NCI-H774 (cell line): ENCODE data around the gene SLC6A2.
"Not testable (repeated sequence)": the region's sequence is repeated elsewhere in the genome, so short reads cannot be mapped to it uniquely, and the experiment has no call there.

ENCODE experiments used
- DNase-seq: peaks from one replicate; lab custom pipeline; 2025; lab: John Stamatoyannopoulos, UW

Gene SLC6A2

GRCh38 chr16:55713103-55713502, 57.3 kb downstream of the SLC6A2 start:
- no peak for DNase-seq

DNA sequence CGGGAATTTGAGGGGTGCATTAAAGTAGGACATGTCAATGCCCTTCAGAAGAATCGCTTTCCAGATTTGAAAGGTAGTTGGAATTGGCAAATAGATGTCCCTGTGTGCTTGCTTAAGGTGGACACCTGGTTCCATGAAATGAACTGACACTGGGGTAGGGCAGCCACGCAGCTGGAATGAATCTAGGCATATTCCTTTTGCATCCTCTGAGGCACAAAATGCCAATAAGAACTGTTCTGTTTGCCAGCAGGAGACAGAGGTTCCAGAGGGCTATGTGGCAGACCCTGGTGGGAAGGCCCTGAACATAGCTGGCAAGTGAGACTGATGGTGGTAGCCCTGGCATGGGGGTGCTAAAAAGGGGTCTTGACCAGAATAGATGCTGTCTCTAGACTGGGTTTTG, 61.5 kb downstream of the SLC6A2 start:
- no peak for DNase-seq

GRCh38 chr16:55725055-55725777, 69.4 kb downstream of the SLC6A2 start:
- no peak for DNase-seq

- no peak for DNase-seq
Measured at GRCh38 chr16:55728797-55729196, 73.0 kb downstream of the SLC6A2 start.

- DNase-seq, result no peak
Measured at GRCh38 chr16:55730115-55730514, 74.3 kb downstream of the SLC6A2 start.

DNA sequence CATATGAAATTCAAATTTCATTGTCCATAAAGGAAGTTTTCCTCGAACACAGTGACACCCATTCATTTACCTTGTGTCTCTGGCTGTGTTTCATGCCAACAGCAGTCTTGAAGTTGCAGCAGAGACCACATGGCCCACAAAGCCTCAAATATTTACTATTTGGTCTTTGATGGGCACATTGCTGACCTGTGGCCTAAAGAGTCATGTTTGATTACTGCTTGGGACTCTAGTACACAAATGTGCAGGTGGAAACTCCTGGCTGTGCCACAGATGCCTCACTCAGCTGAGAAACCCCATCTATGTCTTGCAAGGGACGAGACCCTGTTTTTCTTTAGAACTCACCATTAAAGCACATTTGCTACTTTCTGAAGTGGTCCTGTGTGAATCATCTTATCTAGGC, 76.7 kb downstream of the SLC6A2 start:
- DNase-seq, result no peak

DNA sequence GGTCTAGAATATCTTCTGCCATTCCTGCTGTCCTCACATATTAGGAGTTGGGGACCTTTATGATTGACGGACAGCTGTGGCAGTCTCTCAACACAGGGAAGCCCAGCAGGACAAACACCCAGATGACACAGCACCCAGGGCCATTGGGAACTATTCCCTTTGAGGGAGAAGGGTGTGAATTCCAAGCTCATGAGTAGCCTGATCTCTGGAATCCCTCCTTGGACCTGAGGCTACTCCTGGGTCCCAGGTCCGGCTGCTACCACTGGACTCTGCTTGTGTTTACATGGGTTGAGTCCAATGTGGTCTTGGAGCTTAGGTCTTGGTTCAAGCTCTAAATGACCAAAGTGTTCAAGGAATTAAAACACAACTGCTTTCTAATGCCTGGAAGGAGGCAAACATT, 78.9 kb downstream of the SLC6A2 start:
- DNase-seq, result no peak

DNA sequence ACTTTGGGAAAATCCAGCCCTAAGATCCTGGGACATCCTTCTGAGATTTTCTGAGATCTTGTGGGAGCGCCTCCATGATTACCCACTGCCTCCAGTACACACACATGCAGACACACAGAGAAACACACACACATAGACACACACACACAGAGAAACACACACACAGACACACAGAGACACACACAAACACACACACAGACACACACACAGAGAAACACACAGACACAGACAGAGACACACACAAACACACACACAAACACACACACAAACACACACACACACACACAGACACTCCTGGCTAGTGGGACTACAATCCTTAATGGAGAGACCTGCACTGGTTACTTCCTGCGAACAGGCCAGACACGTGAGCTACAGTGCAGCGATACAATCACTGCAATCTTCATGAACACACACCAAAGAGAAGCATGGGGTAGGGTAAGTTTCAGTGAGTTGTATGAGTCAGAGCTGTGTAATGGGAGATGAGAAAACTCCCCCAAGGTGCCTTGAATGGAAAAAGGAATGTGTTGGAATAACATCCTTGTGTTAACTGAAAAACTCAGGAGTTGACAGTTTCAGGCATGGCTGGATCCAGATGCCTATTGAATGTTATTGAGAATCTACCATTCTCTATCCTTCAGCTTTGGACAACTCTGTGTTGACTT, 79.5 kb downstream of the SLC6A2 start:
- no peak for DNase-seq

DNA sequence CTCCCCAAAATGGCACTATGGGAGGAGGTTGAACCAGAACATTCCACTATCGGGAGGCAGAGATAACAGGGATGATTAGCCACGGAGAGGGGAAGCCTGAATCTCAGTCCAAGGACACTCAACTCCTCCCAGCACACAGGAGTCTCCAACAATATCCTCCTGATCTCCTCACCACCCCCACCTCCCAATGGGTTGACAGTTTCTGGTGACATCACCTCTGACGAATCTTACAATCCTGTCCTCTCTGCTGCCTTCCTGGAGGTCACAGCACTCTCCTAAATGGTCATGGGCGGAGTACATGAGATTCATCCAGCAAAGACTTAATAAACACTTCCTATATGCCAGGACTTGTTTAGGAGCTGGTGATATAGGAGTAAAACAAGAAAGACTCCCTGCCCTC, 80.9 kb downstream of the SLC6A2 start:
- no peak for DNase-seq

DNA sequence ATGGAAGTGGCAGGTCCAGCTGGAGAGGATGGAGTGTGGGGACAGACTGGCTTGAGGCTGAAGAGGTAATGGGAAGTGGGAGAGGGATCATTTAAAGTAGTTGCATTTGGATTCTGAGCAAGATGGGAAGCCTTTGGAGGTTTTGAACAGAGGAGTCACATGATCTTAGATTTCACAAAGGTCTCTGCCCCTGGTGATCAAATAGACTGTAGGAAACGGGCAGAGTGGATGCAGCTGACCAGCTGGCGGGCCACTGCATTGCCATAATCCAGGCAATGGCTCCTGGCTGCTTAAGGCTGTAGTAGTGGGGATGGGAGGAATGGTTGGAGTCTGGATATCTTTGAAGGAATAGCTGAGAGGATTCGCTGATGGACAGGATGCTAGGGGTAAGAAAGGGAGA, 81.5 kb downstream of the SLC6A2 start:
- no peak for DNase-seq

GRCh38 chr16:55737966-55738365, 82.2 kb downstream of the SLC6A2 start:
- DNase-seq, result no peak

DNA sequence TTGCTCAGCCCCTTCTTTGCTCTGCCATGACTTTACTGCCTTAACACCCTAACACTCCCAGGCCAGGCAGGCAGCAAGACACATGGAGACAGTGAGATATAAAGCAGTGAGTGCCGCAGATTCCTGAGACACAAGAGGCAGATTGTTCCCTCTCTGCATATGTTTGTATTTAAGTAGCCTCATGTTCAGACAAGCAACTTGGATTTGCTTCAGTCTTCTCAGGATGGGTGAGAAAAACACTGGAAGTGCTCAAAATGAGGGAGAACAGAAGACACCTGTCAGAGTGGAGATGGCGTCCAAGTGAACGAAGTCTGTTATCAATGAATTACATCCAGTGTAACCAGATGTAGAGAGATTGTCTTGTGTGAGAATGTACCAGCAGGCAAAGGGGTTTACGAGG, 90.3 kb downstream of the SLC6A2 start:
- DNase-seq, result no peak

- DNase-seq, result no peak
Measured at GRCh38 chr16:55747785-55748184, 92.0 kb downstream of the SLC6A2 start.

GRCh38 chr16:55752465-55753144, 96.8 kb downstream of the SLC6A2 start:
- DNase-seq, result not testable (repeated sequence)

DNA sequence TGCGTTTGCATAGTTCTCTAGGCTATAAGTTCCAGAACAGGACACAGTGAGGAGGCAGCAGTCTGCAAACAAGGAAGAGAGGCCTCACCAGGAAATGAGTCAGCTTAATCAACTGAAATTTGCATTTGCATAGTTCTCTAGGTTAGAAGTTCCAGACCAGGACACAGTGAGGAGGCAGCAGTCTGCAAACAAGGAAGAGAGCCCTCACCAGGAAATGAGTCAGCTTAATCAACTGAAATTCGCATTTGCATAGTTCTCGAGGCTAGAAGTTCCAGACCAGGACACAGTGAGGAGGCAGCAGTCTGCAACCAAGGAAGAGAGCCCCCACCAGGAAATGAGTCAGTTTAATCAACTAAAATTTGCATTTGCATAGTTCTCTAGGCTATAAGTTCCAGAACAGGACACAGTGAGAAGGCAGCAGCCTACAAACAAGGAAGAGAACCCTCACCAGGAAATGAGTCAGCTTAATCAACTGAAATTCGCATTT, 97.4 kb downstream of the SLC6A2 start:
- DNase-seq, result not testable (repeated sequence)
